Spleen (tissue), 7 donors: ENCODE measurements around the gene POLDIP3.

ENCODE experiments used
- CTCF ChIP-seq, 11 experiments: fragments of 200-600 bp in 7 of 11; fragments of 450-650 bp in 4 of 11; sonication (generic) in 4 of 11; IDR thresholded peaks in 8 of 11; conservative IDR thresholded peaks in 3 of 11; 1 replicate in 7 of 11; 2 replicates in 4 of 11; pipeline versions ENCODE4 v1.4.0 to v1.8.0; 2016 to 2021; ENCODE audit warnings: antibody characterized with exemption in 11 of 11, inconsistent platforms in 4 of 11, mild to moderate bottlenecking in 1 of 11
- POLR2A ChIP-seq, 3 donors: fragments of 450-650 bp; IDR thresholded peaks; one replicate each; pipeline ENCODE4 v1.5.1; 2017; ENCODE audit warnings: antibody characterized with exemption in 3 of 3, mild to moderate bottlenecking in 1 of 3
- POLR2AphosphoS5 ChIP-seq, 3 donors: sonication (generic); formaldehyde crosslinking; IDR thresholded peaks; one replicate each; pipeline ENCODE4 v1.5.1; 2017; ENCODE audit warnings: antibody characterized with exemption in 3 of 3
- donor health status: DM: no; HTN: no; CAD: no; lungs with moderate emphysema.
- donor health status: DM: no; HTN: no; CAD: no.
- donor health status: DM: no; HTN: no; CAD: no.

- TF ChIP-seq POLR2A (IDR thresholded peaks at IDR 0.05) = no peak
- no peak for TF ChIP-seq POLR2AphosphoS5 (IDR thresholded peaks at IDR 0.05)
- no peak for TF ChIP-seq CTCF (IDR thresholded peaks at IDR 0.05 in 8 of 11, conservative IDR thresholded peaks at IDR 0.05 in 3 of 11)
Observed at GRCh38 chr22:42633013-42633412, 18.3 kb upstream of the POLDIP3 start.
